ENCODE measurements around the gene SBF2.

Gene SBF2

GRCh38 chr11:9972989-9973388, 321.0 kb downstream of the SBF2 start:
- peak; percentile 64 for TF ChIP-seq CTCF (IDR thresholded peaks at IDR 0.05; ENCODE audit: low read depth, low read length, missing control alignments)
- no peak overlapping the region for H3K4me3 ChIP-seq (ENCODE audit: low read depth, low read length)
- DNase-seq (ENCODE audit: low read depth): peak; percentile 25

- TF ChIP-seq CTCF (IDR thresholded peaks at IDR 0.05; ENCODE audit: low read depth, low read length, missing control alignments): no peak
- no peak overlapping the region for H3K4me3 ChIP-seq (ENCODE audit: low read depth, low read length)
- DNase-seq (ENCODE audit: low read depth): no peak
Observed at GRCh38 chr11:9971894-9972293, 322.1 kb downstream of the SBF2 start.

GRCh38 chr11:9969068-9969467, 325.0 kb downstream of the SBF2 start:
- DNase-seq (ENCODE audit: low read depth): no peak
- no peak for TF ChIP-seq CTCF (IDR thresholded peaks at IDR 0.05; ENCODE audit: low read depth, low read length, missing control alignments)
- no peak overlapping the region for H3K4me3 ChIP-seq (ENCODE audit: low read depth, low read length)

GRCh38 chr11:9962722-9963121, 331.3 kb downstream of the SBF2 start:
- DNase-seq (ENCODE audit: low read depth): peak; percentile 61
- no peak for TF ChIP-seq CTCF (IDR thresholded peaks at IDR 0.05; ENCODE audit: low read depth, low read length, missing control alignments)
- H3K4me3 ChIP-seq (ENCODE audit: low read depth, low read length): no peak overlapping the region

GRCh38 chr11:9957072-9957471, 336.9 kb downstream of the SBF2 start:
- DNase-seq (ENCODE audit: low read depth): no peak
- H3K4me3 ChIP-seq (ENCODE audit: low read depth, low read length): no peak overlapping the region
- TF ChIP-seq CTCF (IDR thresholded peaks at IDR 0.05; ENCODE audit: low read depth, low read length, missing control alignments): no peak

- TF ChIP-seq CTCF (IDR thresholded peaks at IDR 0.05; ENCODE audit: low read depth, low read length, missing control alignments): no peak
- DNase-seq (ENCODE audit: low read depth): no peak
- no peak overlapping the region for H3K4me3 ChIP-seq (ENCODE audit: low read depth, low read length)
Observed at GRCh38 chr11:9956483-9956882, 337.5 kb downstream of the SBF2 start.

- TF ChIP-seq CTCF (IDR thresholded peaks at IDR 0.05; ENCODE audit: low read depth, low read length, missing control alignments): no peak
- DNase-seq (ENCODE audit: low read depth): no peak
- no peak overlapping the region for H3K4me3 ChIP-seq (ENCODE audit: low read depth, low read length)
Observed at GRCh38 chr11:9955391-9955790, 338.6 kb downstream of the SBF2 start.
